HCT116 (cell line): ENCODE measurements around the gene STRN3. TPM values are rescaled to one million over a fixed set of nuclear protein-coding genes. Genes with fewer than 3 reads are reported as not detected.

ENCODE experiments used
- ATAC-seq: fragments of 200-7000 bp; cut with Tn5 transposase; 2 replicates; pipeline ENCODE4 v1.9.1; 2020; ENCODE audit warnings: mild to moderate bottlenecking, moderate library complexity
- BruUV-seq: library from RNA; stranded (reverse); fragments of 400-500 nt; replicated peaks from 2 replicates; lab custom pipeline; 2021; lab: Mats Ljungman, UMichigan
- CTCF ChIA-PET: fragments of 300-600 bp; sonication (Branson Sonifier 250); formaldehyde crosslinking; loops from one replicate; lab custom pipeline; 2021; ENCODE audit warnings: antibody characterized with exemption; lab: Charles Lee
- POLR2A ChIA-PET: fragments of 300-600, 350-600 bp; sonication (Branson Sonifier 250); formaldehyde crosslinking; loops from one replicate; lab custom pipeline; 2021; ENCODE audit warnings: antibody characterized with exemption; lab: Charles Lee
- RAD21 ChIA-PET, 2 experiments: fragments of 300-600 bp; sonication (Branson Sonifier 250); formaldehyde crosslinking; loops; one replicate each; lab custom pipeline; 2023; ENCODE audit warnings: low total read pairs in 2 of 2; ENCODE audit not compliant: uncharacterized antibody in 2 of 2, unreplicated experiment in 2 of 2, low non-redundant PET in 1 of 2; lab: Charles Lee
- DNase-seq: peaks from one replicate; pipeline ENCODE4 v3.0.0-alpha.2; 2010; ENCODE audit warnings: low read depth, low spot score
- H2AFZ ChIP-seq: fragments of 200-600 bp; shearing (Covaris generic), sonication (generic); 2 replicates; pipeline ENCODE4 v1.6.1; 2017; ENCODE audit warnings: low read depth, mixed run types, mixed read lengths, antibody characterized with exemption, low read length; ENCODE audit not compliant: poor library complexity, severe bottlenecking
- H3K27ac ChIP-seq: 2 replicates; pipeline ENCODE4 v1.5.1; 2012; ENCODE audit warnings: low read depth, low read length
- H3K27me3 ChIP-seq: fragments of 200-600 bp; sonication (generic); 2 replicates; pipeline ENCODE4 v1.6.1; 2016; ENCODE audit warnings: mixed run types, low read length, mixed read lengths; ENCODE audit not compliant: insufficient read depth
- H3K36me3 ChIP-seq, 2 experiments: fragments of 200-500 bp in 1 of 2; fragments of 200-600 bp in 1 of 2; sonication (Bioruptor generic) in 1 of 2; sonication (generic) in 1 of 2; 2 replicates each; pipeline versions ENCODE4 v1.5.1 to v1.6.1; 2014 to 2016; ENCODE audit warnings: low read length in 2 of 2, inconsistent platforms in 1 of 2, mixed read lengths in 1 of 2, mixed run types in 1 of 2; ENCODE audit not compliant: insufficient read depth in 2 of 2, control insufficient read depth in 1 of 2
- H3K4me1 ChIP-seq, 2 experiments: fragments of 200-600 bp in 1 of 2; sonication (generic) in 1 of 2; 2 replicates each; pipeline versions ENCODE4 v1.5.1 to v1.6.1; 2012 to 2017; ENCODE audit warnings: low read length in 2 of 2, inconsistent platforms in 1 of 2, mild to moderate bottlenecking in 1 of 2, mixed read lengths in 1 of 2, mixed run types in 1 of 2, moderate library complexity in 1 of 2; ENCODE audit not compliant: insufficient read depth in 2 of 2, control insufficient read depth in 1 of 2
- H3K4me2 ChIP-seq: fragments of 200-600 bp; sonication (generic); 2 replicates; pipeline ENCODE4 v1.6.1; 2017; ENCODE audit warnings: mixed run types, low read length, mixed read lengths
- H3K4me3 ChIP-seq, 2 experiments: fragments of 200-600 bp in 1 of 2; sonication (generic) in 1 of 2; replicated peaks in 1 of 2; 2 replicates each; pipeline ENCODE4 v1.5.1; 2011 to 2016; ENCODE audit warnings: low read length in 2 of 2, control low read depth in 1 of 2, low read depth in 1 of 2, mild to moderate bottlenecking in 1 of 2, mixed read lengths in 1 of 2, mixed run types in 1 of 2
- H3K79me2 ChIP-seq: fragments of 200-600 bp; sonication (generic); 2 replicates; pipeline ENCODE4 v1.6.1; 2017; ENCODE audit warnings: mild to moderate bottlenecking, mixed run types, low read length, moderate library complexity, mixed read lengths; ENCODE audit not compliant: insufficient read depth
- H3K9ac ChIP-seq: fragments of 200-600 bp; sonication (generic); 2 replicates; pipeline ENCODE4 v1.6.1; 2016; ENCODE audit warnings: low read length, mixed read lengths
- H3K9me2 ChIP-seq: fragments of 200-600 bp; sonication (generic), shearing (Covaris generic); 2 replicates; pipeline ENCODE4 v1.6.1; 2017; ENCODE audit warnings: mixed run types, mild to moderate bottlenecking, moderate library complexity; ENCODE audit not compliant: insufficient read depth
- H3K9me3 ChIP-seq, 2 experiments: fragments of 200-500 bp in 1 of 2; fragments of 200-600 bp in 1 of 2; sonication (Bioruptor generic) in 1 of 2; sonication (generic) in 1 of 2; 2 replicates each; pipeline ENCODE4 v1.6.1; 2014 to 2017; ENCODE audit warnings: low read length in 2 of 2, mixed read lengths in 2 of 2, inconsistent platforms in 1 of 2, low read depth in 1 of 2, mild to moderate bottlenecking in 1 of 2, mixed run types in 1 of 2, moderate library complexity in 1 of 2; ENCODE audit not compliant: control insufficient read depth in 1 of 2, insufficient read depth in 1 of 2
- H4K20me1 ChIP-seq: fragments of 200-600 bp; sonication (generic), shearing (Covaris generic); 2 replicates; pipeline ENCODE4 v1.6.1; 2017; ENCODE audit warnings: mixed run types, mild to moderate bottlenecking, moderate library complexity; ENCODE audit not compliant: insufficient read depth
- CEBPB ChIP-seq: IDR thresholded peaks from 2 replicates; pipeline ENCODE4 v1.6.1; 2012; ENCODE audit warnings: low read depth
- EZH2 ChIP-seq: fragments of 200-600 bp; sonication (generic); IDR thresholded peaks from 2 replicates; pipeline ENCODE4 v1.6.1; 2017; ENCODE audit warnings: antibody characterized with exemption, mixed run types
- FOSL1 ChIP-seq: IDR thresholded peaks from 2 replicates; pipeline ENCODE4 v1.6.1; 2012; ENCODE audit warnings: low read depth
- JUND ChIP-seq: IDR thresholded peaks from 2 replicates; pipeline ENCODE4 v1.6.1; 2012
- POLR2A ChIP-seq: IDR thresholded peaks from 2 replicates; pipeline ENCODE4 v1.7.0; 2011; ENCODE audit warnings: borderline replicate concordance; ENCODE audit not compliant: insufficient read depth, insufficient read length; ENCODE audit errors: extremely low read depth
- POLR2AphosphoS5 ChIP-seq: IDR thresholded peaks from 2 replicates; pipeline ENCODE4 v1.6.1; 2011; ENCODE audit warnings: mild to moderate bottlenecking, low read depth, low read length, moderate library complexity
- RAD21 ChIP-seq: IDR thresholded peaks from 2 replicates; pipeline ENCODE4 v1.6.1; 2012; ENCODE audit warnings: low read depth, mild to moderate bottlenecking
- SIN3A ChIP-seq: IDR thresholded peaks from 2 replicates; pipeline ENCODE4 v1.6.1; 2012; ENCODE audit warnings: low read depth
- SP1 ChIP-seq: IDR thresholded peaks from 2 replicates; pipeline ENCODE4 v1.6.1; 2012; ENCODE audit warnings: low read depth
- SRF ChIP-seq: IDR thresholded peaks from 2 replicates; pipeline ENCODE4 v1.6.1; 2012; ENCODE audit warnings: low read depth
- ZFX ChIP-seq: fragments of 450-650 bp; IDR thresholded peaks from 2 replicates; pipeline ENCODE4 v1.6.1; 2017
- intact Hi-C: fragments of 100-400 bp; cut with micrococcal nuclease; formaldehyde crosslinking; loops from 2 replicates; pipeline ENCODE4 v1.10.0; 2022
- total RNA-seq: library from RNA; stranded (reverse); gene quantifications from one replicate; pipeline ENCODE4 v1.2.1, GENCODE V29; 2021; ENCODE audit not compliant: unreplicated experiment
- TF ChIP-seq, protein P1 (sequence below), 3 experiments: fragments of 200-600 bp in 1 of 3; sonication (generic) in 1 of 3; IDR thresholded peaks in 2 of 3; conservative IDR thresholded peaks in 1 of 3; 2 replicates each; pipeline ENCODE4 v1.5.1; 2012 to 2017; ENCODE audit warnings: low read depth in 2 of 3, low read length in 2 of 3, antibody characterized with exemption in 1 of 3, borderline replicate concordance in 1 of 3, control low read depth in 1 of 3, mild to moderate bottlenecking in 1 of 3, mixed read lengths in 1 of 3, mixed run types in 1 of 3, moderate library complexity in 1 of 3; ENCODE audit not compliant: insufficient read depth in 1 of 3
- TF ChIP-seq, protein P2 (sequence below): IDR thresholded peaks from 2 replicates; pipeline ENCODE4 v1.6.1; 2012; ENCODE audit warnings: low read depth
- TF ChIP-seq, protein P3 (sequence below): IDR thresholded peaks from 2 replicates; pipeline ENCODE4 v1.6.1; 2012
- TF ChIP-seq, protein P4 (sequence below): IDR thresholded peaks from 2 replicates; pipeline ENCODE4 v1.6.1; 2011; ENCODE audit warnings: mild to moderate bottlenecking, low read length, moderate library complexity; ENCODE audit not compliant: insufficient replicate concordance; ENCODE audit errors: extremely low read depth

Gene STRN3
- total RNA-seq, 1 experiment from 2014 or later = 43.4 TPM

DNA sequence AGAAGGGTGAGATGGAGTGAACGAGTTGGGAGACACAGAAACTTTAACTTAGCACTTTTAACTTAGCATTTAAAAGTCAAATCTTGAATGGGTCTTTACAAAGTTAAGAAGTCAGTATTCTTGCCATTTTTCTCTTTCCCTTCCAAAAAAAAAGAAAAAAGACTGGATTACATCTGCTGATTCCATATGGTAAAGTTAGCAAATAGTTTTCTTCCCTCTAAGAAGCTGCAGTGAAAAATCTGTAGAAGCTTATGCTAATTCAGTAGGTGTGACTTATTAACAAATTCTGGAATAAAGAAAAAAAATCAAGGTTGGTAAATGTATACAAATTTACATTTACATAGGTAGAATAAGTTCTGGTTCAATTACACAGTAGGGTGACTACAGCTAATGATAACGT is 100.9 kb downstream of the STRN3 start:
- DNase-seq = no peak
- Histone ChIP-seq H3K9me3 (no peaks in the 10 kb centered on the region), H2AFZ (no peak overlapping the region), H4K20me1 (peaks cover 9% of the 10 kb centered on the region), H3K4me3 (no peak overlapping the region), H3K4me1 (no peaks in the 10 kb centered on the region), H3K9ac (no peak overlapping the region), H3K4me2 (no peak overlapping the region), H3K79me2 (peaks cover 39% of the 10 kb centered on the region), H3K9me2 (no peaks in the 10 kb centered on the region), H3K27ac (no peak overlapping the region), H3K27me3 (no peaks in the 10 kb centered on the region), H3K36me3 (peaks cover 0 to 2% of the 10 kb centered on the region in 2 experiments; a peak in 1 of 4 replicates)
- TF ChIP-seq, protein P1, sequence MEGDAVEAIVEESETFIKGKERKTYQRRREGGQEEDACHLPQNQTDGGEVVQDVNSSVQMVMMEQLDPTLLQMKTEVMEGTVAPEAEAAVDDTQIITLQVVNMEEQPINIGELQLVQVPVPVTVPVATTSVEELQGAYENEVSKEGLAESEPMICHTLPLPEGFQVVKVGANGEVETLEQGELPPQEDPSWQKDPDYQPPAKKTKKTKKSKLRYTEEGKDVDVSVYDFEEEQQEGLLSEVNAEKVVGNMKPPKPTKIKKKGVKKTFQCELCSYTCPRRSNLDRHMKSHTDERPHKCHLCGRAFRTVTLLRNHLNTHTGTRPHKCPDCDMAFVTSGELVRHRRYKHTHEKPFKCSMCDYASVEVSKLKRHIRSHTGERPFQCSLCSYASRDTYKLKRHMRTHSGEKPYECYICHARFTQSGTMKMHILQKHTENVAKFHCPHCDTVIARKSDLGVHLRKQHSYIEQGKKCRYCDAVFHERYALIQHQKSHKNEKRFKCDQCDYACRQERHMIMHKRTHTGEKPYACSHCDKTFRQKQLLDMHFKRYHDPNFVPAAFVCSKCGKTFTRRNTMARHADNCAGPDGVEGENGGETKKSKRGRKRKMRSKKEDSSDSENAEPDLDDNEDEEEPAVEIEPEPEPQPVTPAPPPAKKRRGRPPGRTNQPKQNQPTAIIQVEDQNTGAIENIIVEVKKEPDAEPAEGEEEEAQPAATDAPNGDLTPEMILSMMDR (IDR thresholded peaks at IDR 0.05 in 2 of 3, conservative IDR thresholded peaks at IDR 0.05 in 1 of 3; ENCODE audit: borderline replicate concordance in 1 of 3, insufficient read depth in 1 of 3, low read depth in 2 of 3, low read length in 2 of 3) = no peak
- TF ChIP-seq SIN3A (no peak), CEBPB (no peak), POLR2AphosphoS5 (no peak), ZFX (no peak), SP1 (no peak), RAD21 (no peak), POLR2A (no peak), JUND (no peak), EZH2 (no peak), FOSL1 (no peak), SRF (no peak)
- TF ChIP-seq, protein P2, sequence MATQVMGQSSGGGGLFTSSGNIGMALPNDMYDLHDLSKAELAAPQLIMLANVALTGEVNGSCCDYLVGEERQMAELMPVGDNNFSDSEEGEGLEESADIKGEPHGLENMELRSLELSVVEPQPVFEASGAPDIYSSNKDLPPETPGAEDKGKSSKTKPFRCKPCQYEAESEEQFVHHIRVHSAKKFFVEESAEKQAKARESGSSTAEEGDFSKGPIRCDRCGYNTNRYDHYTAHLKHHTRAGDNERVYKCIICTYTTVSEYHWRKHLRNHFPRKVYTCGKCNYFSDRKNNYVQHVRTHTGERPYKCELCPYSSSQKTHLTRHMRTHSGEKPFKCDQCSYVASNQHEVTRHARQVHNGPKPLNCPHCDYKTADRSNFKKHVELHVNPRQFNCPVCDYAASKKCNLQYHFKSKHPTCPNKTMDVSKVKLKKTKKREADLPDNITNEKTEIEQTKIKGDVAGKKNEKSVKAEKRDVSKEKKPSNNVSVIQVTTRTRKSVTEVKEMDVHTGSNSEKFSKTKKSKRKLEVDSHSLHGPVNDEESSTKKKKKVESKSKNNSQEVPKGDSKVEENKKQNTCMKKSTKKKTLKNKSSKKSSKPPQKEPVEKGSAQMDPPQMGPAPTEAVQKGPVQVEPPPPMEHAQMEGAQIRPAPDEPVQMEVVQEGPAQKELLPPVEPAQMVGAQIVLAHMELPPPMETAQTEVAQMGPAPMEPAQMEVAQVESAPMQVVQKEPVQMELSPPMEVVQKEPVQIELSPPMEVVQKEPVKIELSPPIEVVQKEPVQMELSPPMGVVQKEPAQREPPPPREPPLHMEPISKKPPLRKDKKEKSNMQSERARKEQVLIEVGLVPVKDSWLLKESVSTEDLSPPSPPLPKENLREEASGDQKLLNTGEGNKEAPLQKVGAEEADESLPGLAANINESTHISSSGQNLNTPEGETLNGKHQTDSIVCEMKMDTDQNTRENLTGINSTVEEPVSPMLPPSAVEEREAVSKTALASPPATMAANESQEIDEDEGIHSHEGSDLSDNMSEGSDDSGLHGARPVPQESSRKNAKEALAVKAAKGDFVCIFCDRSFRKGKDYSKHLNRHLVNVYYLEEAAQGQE = no peak
- TF ChIP-seq, protein P3, sequence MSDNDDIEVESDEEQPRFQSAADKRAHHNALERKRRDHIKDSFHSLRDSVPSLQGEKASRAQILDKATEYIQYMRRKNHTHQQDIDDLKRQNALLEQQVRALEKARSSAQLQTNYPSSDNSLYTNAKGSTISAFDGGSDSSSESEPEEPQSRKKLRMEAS = no peak
- TF ChIP-seq, protein P4, sequence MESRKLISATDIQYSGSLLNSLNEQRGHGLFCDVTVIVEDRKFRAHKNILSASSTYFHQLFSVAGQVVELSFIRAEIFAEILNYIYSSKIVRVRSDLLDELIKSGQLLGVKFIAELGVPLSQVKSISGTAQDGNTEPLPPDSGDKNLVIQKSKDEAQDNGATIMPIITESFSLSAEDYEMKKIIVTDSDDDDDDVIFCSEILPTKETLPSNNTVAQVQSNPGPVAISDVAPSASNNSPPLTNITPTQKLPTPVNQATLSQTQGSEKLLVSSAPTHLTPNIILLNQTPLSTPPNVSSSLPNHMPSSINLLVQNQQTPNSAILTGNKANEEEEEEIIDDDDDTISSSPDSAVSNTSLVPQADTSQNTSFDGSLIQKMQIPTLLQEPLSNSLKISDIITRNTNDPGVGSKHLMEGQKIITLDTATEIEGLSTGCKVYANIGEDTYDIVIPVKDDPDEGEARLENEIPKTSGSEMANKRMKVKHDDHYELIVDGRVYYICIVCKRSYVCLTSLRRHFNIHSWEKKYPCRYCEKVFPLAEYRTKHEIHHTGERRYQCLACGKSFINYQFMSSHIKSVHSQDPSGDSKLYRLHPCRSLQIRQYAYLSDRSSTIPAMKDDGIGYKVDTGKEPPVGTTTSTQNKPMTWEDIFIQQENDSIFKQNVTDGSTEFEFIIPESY = no peak
- ChIA-PET CTCF (no interaction called here), RAD21 (no interaction called here), POLR2A (no interaction called here)
- no TSS peak for BruUV-seq
- ATAC-seq = no peak
- intact Hi-C loops = no loop called here
